ENCODE data around the gene PANK2. TPM values are rescaled to one million over a fixed set of nuclear protein-coding genes. Genes with fewer than 3 reads are reported as not detected.

Gene PANK2
- polyA plus RNA-seq, 1 of the 3 experiments (the other 2 are of a cell fraction): 17.7 TPM

DNA sequence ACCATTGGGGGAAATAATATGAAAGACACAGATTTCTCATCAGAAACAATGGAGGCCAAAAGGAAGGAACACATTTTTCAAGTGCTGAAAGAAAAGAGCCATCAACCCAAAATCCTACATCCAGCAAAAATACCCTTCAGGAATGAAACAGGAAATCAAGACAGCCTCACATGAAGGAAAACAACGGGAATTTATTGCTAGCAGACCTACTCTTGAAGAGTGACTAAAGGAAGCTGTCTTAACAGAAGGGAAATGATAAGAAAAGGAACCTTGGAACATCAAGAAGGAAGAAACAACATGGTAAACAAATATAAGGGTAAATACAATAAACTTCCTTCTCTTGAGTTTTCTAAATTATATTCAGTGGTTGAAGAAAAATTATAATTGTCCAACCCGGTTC is 82.0 kb downstream of the PANK2 start:
- no peak for DNase-seq
- Histone ChIP-seq H3K4me2 (no peak overlapping the region), H3K4me1 (ENCODE audit: control insufficient read depth in 1 of 2, insufficient read depth in 2 of 2, low read depth in 1 of 2, low read length in 1 of 2) (no peaks in the 10 kb centered on the region; a peak in 1 of 4 replicates), H4K20me1 (ENCODE audit: insufficient read depth) (peaks cover 11% of the 10 kb centered on the region; the same call in 1 of the 2 replicates), H3K27me3 (ENCODE audit: insufficient read depth) (no peaks in the 10 kb centered on the region), H2AFZ (ENCODE audit: low read depth) (no peak overlapping the region), H3K79me2 (ENCODE audit: insufficient read depth) (peaks cover 77% of the 10 kb centered on the region), H3K9me2 (no peaks in the 10 kb centered on the region), H3K4me3 (ENCODE audit: low read depth in 2 of 2, low read length in 1 of 2) (no peak overlapping the region), H3K36me3 (replicated peaks in 1 of 2; ENCODE audit: control insufficient read depth in 1 of 2, insufficient read depth in 2 of 2, low read length in 1 of 2) (peaks cover 0 to 39% of the 10 kb centered on the region in 2 experiments), H3K27ac (ENCODE audit: low read depth in 2 of 2, low read length in 1 of 2) (no peak overlapping the region), H3K9ac (no peak overlapping the region), H3K9me3 (no peaks in the 10 kb centered on the region), H3F3A (replicated peaks; ENCODE audit: insufficient read depth) (peaks cover 6% of the 10 kb centered on the region)
- ChIA-PET POLR2A (no interaction called here), CTCF (interaction anchor here (1.0 kb wide), 1 partner anchor 114 kb away, joined by 3 read pairs; no protein-coding TSS in a partner anchor)
- 86% methylated on average over 2 of the region's 2 CpGs for WGBS (ENCODE audit: low lambda C conversion rate)
- TF ChIP-seq, protein P1, sequence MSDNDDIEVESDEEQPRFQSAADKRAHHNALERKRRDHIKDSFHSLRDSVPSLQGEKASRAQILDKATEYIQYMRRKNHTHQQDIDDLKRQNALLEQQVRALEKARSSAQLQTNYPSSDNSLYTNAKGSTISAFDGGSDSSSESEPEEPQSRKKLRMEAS (IDR thresholded peaks at IDR 0.05; ENCODE audit: low read depth): no peak
- TF ChIP-seq, protein P2, sequence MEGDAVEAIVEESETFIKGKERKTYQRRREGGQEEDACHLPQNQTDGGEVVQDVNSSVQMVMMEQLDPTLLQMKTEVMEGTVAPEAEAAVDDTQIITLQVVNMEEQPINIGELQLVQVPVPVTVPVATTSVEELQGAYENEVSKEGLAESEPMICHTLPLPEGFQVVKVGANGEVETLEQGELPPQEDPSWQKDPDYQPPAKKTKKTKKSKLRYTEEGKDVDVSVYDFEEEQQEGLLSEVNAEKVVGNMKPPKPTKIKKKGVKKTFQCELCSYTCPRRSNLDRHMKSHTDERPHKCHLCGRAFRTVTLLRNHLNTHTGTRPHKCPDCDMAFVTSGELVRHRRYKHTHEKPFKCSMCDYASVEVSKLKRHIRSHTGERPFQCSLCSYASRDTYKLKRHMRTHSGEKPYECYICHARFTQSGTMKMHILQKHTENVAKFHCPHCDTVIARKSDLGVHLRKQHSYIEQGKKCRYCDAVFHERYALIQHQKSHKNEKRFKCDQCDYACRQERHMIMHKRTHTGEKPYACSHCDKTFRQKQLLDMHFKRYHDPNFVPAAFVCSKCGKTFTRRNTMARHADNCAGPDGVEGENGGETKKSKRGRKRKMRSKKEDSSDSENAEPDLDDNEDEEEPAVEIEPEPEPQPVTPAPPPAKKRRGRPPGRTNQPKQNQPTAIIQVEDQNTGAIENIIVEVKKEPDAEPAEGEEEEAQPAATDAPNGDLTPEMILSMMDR (IDR thresholded peaks at IDR 0.05): no peak
- TF ChIP-seq GABPA (IDR thresholded peaks at IDR 0.05; ENCODE audit: low read depth) (no peak), NFIC (IDR thresholded peaks at IDR 0.05; ENCODE audit: borderline replicate concordance) (no peak), EZH2phosphoT487 (IDR thresholded peaks at IDR 0.05; ENCODE audit: borderline replicate concordance, low read depth) (no peak), TEAD4 (IDR thresholded peaks at IDR 0.05; ENCODE audit: borderline replicate concordance, insufficient read depth) (no peak), JUND (IDR thresholded peaks at IDR 0.05) (no peak), MEF2A (IDR thresholded peaks at IDR 0.05; ENCODE audit: borderline replicate concordance, low read depth) (no peak), RXRA (IDR thresholded peaks at IDR 0.05; ENCODE audit: borderline replicate concordance, low read depth) (no peak), NRF1 (IDR thresholded peaks at IDR 0.05; ENCODE audit: low read depth, low read length) (no peak), ELF1 (IDR thresholded peaks at IDR 0.05) (no peak), MXI1 (IDR thresholded peaks at IDR 0.05; ENCODE audit: low read depth, low read length) (no peak), TAF1 (IDR thresholded peaks at IDR 0.05; ENCODE audit: borderline replicate concordance, low read depth, low read length) (no peak)
- TF ChIP-seq, protein P3, sequence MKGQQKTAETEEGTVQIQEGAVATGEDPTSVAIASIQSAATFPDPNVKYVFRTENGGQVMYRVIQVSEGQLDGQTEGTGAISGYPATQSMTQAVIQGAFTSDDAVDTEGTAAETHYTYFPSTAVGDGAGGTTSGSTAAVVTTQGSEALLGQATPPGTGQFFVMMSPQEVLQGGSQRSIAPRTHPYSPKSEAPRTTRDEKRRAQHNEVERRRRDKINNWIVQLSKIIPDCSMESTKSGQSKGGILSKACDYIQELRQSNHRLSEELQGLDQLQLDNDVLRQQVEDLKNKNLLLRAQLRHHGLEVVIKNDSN (IDR thresholded peaks at IDR 0.05; ENCODE audit: borderline replicate concordance, low read depth): no peak
- TF ChIP-seq, protein P4, sequence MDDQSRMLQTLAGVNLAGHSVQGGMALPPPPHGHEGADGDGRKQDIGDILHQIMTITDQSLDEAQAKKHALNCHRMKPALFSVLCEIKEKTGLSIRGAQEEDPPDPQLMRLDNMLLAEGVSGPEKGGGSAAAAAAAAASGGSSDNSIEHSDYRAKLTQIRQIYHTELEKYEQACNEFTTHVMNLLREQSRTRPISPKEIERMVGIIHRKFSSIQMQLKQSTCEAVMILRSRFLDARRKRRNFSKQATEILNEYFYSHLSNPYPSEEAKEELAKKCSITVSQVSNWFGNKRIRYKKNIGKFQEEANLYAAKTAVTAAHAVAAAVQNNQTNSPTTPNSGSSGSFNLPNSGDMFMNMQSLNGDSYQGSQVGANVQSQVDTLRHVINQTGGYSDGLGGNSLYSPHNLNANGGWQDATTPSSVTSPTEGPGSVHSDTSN (IDR thresholded peaks at IDR 0.05): no peak
- TF ChIP-seq, protein P5, sequence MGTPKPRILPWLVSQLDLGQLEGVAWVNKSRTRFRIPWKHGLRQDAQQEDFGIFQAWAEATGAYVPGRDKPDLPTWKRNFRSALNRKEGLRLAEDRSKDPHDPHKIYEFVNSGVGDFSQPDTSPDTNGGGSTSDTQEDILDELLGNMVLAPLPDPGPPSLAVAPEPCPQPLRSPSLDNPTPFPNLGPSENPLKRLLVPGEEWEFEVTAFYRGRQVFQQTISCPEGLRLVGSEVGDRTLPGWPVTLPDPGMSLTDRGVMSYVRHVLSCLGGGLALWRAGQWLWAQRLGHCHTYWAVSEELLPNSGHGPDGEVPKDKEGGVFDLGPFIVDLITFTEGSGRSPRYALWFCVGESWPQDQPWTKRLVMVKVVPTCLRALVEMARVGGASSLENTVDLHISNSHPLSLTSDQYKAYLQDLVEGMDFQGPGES (IDR thresholded peaks at IDR 0.05; ENCODE audit: low read depth, low read length): no peak
